PC-9 (cell line): Measurements from ENCODE around the gene BBX. TPM values are rescaled to one million over a fixed set of nuclear protein-coding genes. Genes with fewer than 3 reads are reported as not detected.

ENCODE experiments used
- BruUV-seq: library from RNA; stranded (reverse); fragments of 400-500 nt; replicated peaks from 2 replicates; lab custom pipeline; 2021; lab: Mats Ljungman, UMichigan
- CTCF ChIA-PET: fragments of 300-600 bp; sonication (Branson Sonifier 250); formaldehyde crosslinking; loops from one replicate; lab custom pipeline; 2022; ENCODE audit warnings: antibody characterized with exemption; lab: Charles Lee
- POLR2A ChIA-PET: fragments of 300-600 bp; sonication (Branson Sonifier 250); formaldehyde crosslinking; loops from one replicate; lab custom pipeline; 2022; ENCODE audit warnings: antibody characterized with exemption; ENCODE audit not compliant: unreplicated experiment; lab: Charles Lee
- DNase-seq, 2 experiments: peaks; one replicate each; pipeline versions ENCODE4 v3.0.0 to v3.0.0-alpha.2; 2015 to 2022; ENCODE audit warnings: mixed read lengths in 1 of 2
- H2AFZ ChIP-seq: fragments of 200-600 bp; sonication (generic); 2 replicates; pipeline ENCODE4 v1.8.1; 2017; ENCODE audit warnings: antibody characterized with exemption
- H3F3A ChIP-seq: fragments of 200-600 bp; sonication (generic); 2 replicates; pipeline ENCODE4 v1.8.1; 2017; ENCODE audit warnings: antibody characterized with exemption, mild to moderate bottlenecking, low read depth; ENCODE audit not compliant: insufficient read depth
- H3K27ac ChIP-seq: fragments of 200-600 bp; sonication (generic); 2 replicates; pipeline ENCODE4 v1.6.1; 2016; ENCODE audit warnings: mixed run types
- H3K27me3 ChIP-seq: fragments of 200-600 bp; sonication (generic); 2 replicates; pipeline ENCODE4 v1.6.1; 2016; ENCODE audit warnings: low read depth, mixed run types; ENCODE audit not compliant: insufficient read depth
- H3K36me3 ChIP-seq: fragments of 200-600 bp; sonication (generic); 2 replicates; pipeline ENCODE4 v1.6.1; 2016; ENCODE audit warnings: low read depth, mixed run types
- H3K4me1 ChIP-seq: fragments of 200-600 bp; sonication (generic); replicated peaks from 2 replicates; pipeline ENCODE4 v1.6.1; 2016; ENCODE audit warnings: mixed run types; ENCODE audit not compliant: insufficient read depth
- H3K4me2 ChIP-seq: fragments of 200-600 bp; sonication (generic); 2 replicates; pipeline ENCODE4 v1.6.1; 2017; ENCODE audit warnings: mixed run types
- H3K4me3 ChIP-seq: fragments of 200-600 bp; sonication (generic); 2 replicates; pipeline ENCODE4 v1.6.1; 2016; ENCODE audit warnings: mixed run types
- H3K79me2 ChIP-seq: fragments of 200-600 bp; sonication (generic); 2 replicates; pipeline ENCODE4 v1.6.1; 2017; ENCODE audit warnings: low read depth, mixed run types
- H3K9me2 ChIP-seq: fragments of 200-600 bp; sonication (generic); 2 replicates; pipeline ENCODE4 v1.8.1; 2017; ENCODE audit warnings: mild to moderate bottlenecking; ENCODE audit not compliant: insufficient read depth
- H3K9me3 ChIP-seq: fragments of 200-600 bp; sonication (generic); 2 replicates; pipeline ENCODE4 v1.8.1; 2016; ENCODE audit warnings: low read depth; ENCODE audit not compliant: insufficient read depth
- H4K20me1 ChIP-seq: fragments of 200-600 bp; sonication (generic); 2 replicates; pipeline ENCODE4 v1.8.1; 2017; ENCODE audit not compliant: insufficient read depth
- CTCF ChIP-seq: fragments of 200-600 bp; sonication (generic); conservative IDR thresholded peaks from 2 replicates; pipeline ENCODE4 v1.6.1; 2017; ENCODE audit warnings: mixed run types, antibody characterized with exemption, mild to moderate bottlenecking, moderate library complexity
- EZH2 ChIP-seq: fragments of 200-600 bp; sonication (generic); IDR thresholded peaks from 2 replicates; pipeline ENCODE4 v1.8.0; 2017; ENCODE audit warnings: antibody characterized with exemption, low read depth
- intact Hi-C: fragments of 100-400 bp; cut with micrococcal nuclease; formaldehyde crosslinking; loops from one replicate; pipeline ENCODE4 v1.10.0; 2022; ENCODE audit not compliant: unreplicated experiment
- total RNA-seq: library from RNA; stranded (reverse); gene quantifications from 2 replicates; pipeline ENCODE4 v1.2.3, GENCODE V29; 2021

BBX gene
- total RNA-seq, 1 experiment from 2014 or later, result 91.7 TPM

GRCh38 chr3:107761391-107761790 lies 238.6 kb downstream of the BBX start:
- ChIA-PET POLR2A (no interaction called here), CTCF (no interaction called here)
- no peaks in the 10 kb centered on the region for H3K36me3 ChIP-seq
- no peaks in the 10 kb centered on the region for H3K9me3 ChIP-seq
- H3K4me1 ChIP-seq, result no peaks in the 10 kb centered on the region
- no TSS peak for BruUV-seq
- no peaks in the 10 kb centered on the region for H3F3A ChIP-seq
- no peaks in the 10 kb centered on the region for H3K79me2 ChIP-seq
- no peaks in the 10 kb centered on the region for H3K9me2 ChIP-seq
- H4K20me1 ChIP-seq, result no peaks in the 10 kb centered on the region
- intact Hi-C loops, result no loop called here
- H3K27ac ChIP-seq, result no peak overlapping the region
- H2AFZ ChIP-seq, result no peak overlapping the region
- no peak overlapping the region for H3K4me3 ChIP-seq
- no peaks in the 10 kb centered on the region for H3K27me3 ChIP-seq
- no peak overlapping the region for H3K4me2 ChIP-seq
- no peak for TF ChIP-seq EZH2
- no peak for TF ChIP-seq CTCF
- DNase-seq, result no peak

- no peaks in the 10 kb centered on the region for H3K9me2 ChIP-seq
- CTCF ChIA-PET, result no interaction called here
- no peak overlapping the region for H3K27ac ChIP-seq
- intact Hi-C loops, result no loop called here
- H3K27me3 ChIP-seq, result no peaks in the 10 kb centered on the region
- no peaks in the 10 kb centered on the region for H3F3A ChIP-seq
- no peaks in the 10 kb centered on the region for H3K79me2 ChIP-seq
- H3K9me3 ChIP-seq, result no peaks in the 10 kb centered on the region
- no TSS peak for BruUV-seq
- no peaks in the 10 kb centered on the region for H3K4me1 ChIP-seq
- H2AFZ ChIP-seq, result no peak overlapping the region
- H3K4me2 ChIP-seq, result no peak overlapping the region
- no peak for DNase-seq
- H4K20me1 ChIP-seq, result no peaks in the 10 kb centered on the region
- POLR2A ChIA-PET, result no interaction called here
- no peak for TF ChIP-seq EZH2
- TF ChIP-seq CTCF, result no peak
- no peak overlapping the region for H3K4me3 ChIP-seq
- H3K36me3 ChIP-seq, result no peaks in the 10 kb centered on the region
These were observed 242.8 kb downstream of the BBX start for GRCh38 chr3:107765524-107765923.

- H3K27ac ChIP-seq, result no peak overlapping the region
- no peaks in the 10 kb centered on the region for H3K36me3 ChIP-seq
- H3K79me2 ChIP-seq, result no peaks in the 10 kb centered on the region
- H3K27me3 ChIP-seq, result no peaks in the 10 kb centered on the region
- H3K4me1 ChIP-seq, result no peaks in the 10 kb centered on the region
- ChIA-PET POLR2A (no interaction called here), CTCF (interaction anchor here (0.5 kb wide), 1 partner anchor 62 kb away, joined by 6 read pairs; no protein-coding TSS in a partner anchor)
- no peaks in the 10 kb centered on the region for H4K20me1 ChIP-seq
- no peaks in the 10 kb centered on the region for H3K9me3 ChIP-seq
- intact Hi-C loops, result no loop called here
- no peak for DNase-seq
- no peak for TF ChIP-seq CTCF
- H3K4me3 ChIP-seq, result no peak overlapping the region
- no peaks in the 10 kb centered on the region for H3K9me2 ChIP-seq
- H3F3A ChIP-seq, result no peaks in the 10 kb centered on the region
- no peak overlapping the region for H2AFZ ChIP-seq
- H3K4me2 ChIP-seq, result no peak overlapping the region
- BruUV-seq, result no TSS peak
These were observed 245.3 kb downstream of the BBX start for GRCh38 chr3:107767897-107768605.
